Measurements from ENCODE around the gene EHD4. TPM values are rescaled to one million over a fixed set of nuclear protein-coding genes. Genes with fewer than 3 reads are reported as not detected.

The EHD4 gene
- total RNA-seq, 2 donors from 2014 or later: 18.4 to 22.6 TPM

DNA sequence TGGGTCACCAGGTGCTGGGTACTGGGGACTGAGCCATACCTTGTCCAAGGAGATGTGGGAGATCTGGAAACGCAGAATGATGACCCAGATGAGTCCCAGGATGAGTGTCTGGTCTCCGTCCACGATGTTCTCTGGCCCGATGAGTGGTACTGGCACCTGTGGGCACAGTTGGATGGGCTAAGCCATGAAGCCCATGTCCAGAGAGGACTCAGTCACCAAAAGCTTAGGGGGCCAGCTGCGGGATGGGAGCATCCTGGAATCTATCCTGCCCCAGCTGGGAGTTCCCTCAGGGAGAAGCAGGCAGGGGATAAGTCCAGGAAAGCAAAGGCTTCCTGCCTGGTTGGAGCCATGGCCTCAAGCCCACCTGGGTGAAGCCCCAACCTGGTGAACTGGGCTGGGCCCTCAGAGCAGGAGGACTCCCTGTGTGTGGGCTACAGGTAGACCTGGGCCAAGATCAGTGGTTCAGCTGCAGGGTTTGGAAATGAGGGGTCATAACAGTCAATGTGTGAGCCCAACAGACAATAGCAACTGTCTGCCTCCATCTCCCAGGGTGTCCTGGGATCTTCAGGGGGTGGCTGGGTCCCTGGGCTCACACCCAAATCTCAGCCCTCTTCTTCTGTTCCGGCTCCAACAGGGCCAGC lies 82.2 kb downstream of the EHD4 start:
- no peaks in the 10 kb centered on the region for H3K9me3 ChIP-seq
- intact Hi-C loops (cut with DNase I): no loop called here
- no peak overlapping the region for H3K4me3 ChIP-seq
- no peaks in the 10 kb centered on the region for H3K27me3 ChIP-seq (replicated peaks; ENCODE audit: insufficient read depth)
- H3K4me1 ChIP-seq (replicated peaks): peaks cover 3% of the 10 kb centered on the region
- H3K36me3 ChIP-seq: no peaks in the 10 kb centered on the region
- DNase-seq (ENCODE audit: low spot score): no peak
- WGBS: 90% methylated on average over 6 of the region's 6 CpGs
- H3K27ac ChIP-seq: no peak overlapping the region
- no peak for TF ChIP-seq POLR2A (IDR thresholded peaks at IDR 0.05)
- no peak for TF ChIP-seq POLR2AphosphoS5 (IDR thresholded peaks at IDR 0.05)
- TF ChIP-seq, protein P1, sequence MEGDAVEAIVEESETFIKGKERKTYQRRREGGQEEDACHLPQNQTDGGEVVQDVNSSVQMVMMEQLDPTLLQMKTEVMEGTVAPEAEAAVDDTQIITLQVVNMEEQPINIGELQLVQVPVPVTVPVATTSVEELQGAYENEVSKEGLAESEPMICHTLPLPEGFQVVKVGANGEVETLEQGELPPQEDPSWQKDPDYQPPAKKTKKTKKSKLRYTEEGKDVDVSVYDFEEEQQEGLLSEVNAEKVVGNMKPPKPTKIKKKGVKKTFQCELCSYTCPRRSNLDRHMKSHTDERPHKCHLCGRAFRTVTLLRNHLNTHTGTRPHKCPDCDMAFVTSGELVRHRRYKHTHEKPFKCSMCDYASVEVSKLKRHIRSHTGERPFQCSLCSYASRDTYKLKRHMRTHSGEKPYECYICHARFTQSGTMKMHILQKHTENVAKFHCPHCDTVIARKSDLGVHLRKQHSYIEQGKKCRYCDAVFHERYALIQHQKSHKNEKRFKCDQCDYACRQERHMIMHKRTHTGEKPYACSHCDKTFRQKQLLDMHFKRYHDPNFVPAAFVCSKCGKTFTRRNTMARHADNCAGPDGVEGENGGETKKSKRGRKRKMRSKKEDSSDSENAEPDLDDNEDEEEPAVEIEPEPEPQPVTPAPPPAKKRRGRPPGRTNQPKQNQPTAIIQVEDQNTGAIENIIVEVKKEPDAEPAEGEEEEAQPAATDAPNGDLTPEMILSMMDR (IDR thresholded peaks at IDR 0.05): no peak

DNA sequence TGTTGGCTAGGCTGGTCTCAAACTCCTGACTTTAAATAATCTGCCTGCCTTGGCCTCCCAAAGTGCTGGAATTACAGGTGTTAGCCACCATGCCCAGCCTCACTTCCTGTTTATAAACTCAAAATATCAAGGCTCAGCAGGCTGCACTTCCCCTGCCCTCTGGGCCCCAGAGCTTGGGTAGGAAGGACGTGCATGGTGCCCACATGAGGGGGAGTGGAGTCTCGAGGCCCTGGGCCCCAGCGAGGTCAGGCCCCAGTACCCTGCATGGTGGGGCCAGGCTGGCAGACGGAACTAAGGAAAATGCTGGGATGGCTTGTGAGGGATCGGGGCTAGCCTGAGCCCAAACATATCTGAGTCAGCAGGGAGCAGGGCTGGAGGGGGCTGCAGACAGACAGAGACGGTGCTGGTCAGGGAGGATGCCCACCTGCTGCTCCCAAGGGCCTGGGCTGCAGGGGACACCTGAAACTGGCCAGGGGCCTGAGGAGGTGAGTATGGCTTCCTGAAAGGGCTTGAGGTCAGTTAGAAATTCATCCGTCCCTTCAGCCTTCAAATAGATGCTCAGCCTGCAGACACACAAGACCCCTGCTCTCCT lies 83.6 kb downstream of the EHD4 start:
- no peak for DNase-seq (ENCODE audit: low spot score)
- WGBS: 89% methylated on average over 7 of the region's 7 CpGs

DNA sequence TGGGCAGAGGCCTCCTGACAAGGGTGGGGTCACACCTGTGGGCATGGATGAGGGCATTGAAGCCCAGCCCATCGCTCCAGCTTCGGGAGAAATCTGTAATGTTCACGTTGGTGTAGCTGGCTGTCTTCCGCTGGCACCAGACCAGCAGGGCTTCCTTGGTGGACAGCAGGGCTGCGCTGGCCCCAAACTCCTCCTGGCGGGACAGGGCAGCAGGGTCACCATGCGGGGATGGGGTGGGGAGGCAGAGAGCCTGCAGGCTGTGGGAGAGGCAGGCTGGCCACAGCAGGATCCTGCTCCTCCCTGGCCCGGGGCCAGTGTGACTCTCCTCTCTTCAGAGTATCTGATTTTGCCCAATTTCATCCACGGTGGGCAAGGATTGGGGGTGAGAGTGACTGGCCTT lies 84.5 kb downstream of the EHD4 start:
- Histone ChIP-seq H3K4me3 (no peak overlapping the region), H3K27ac (no peak overlapping the region), H3K36me3 (no peaks in the 10 kb centered on the region), H3K4me1 (replicated peaks) (no peaks in the 10 kb centered on the region), H3K27me3 (replicated peaks; ENCODE audit: insufficient read depth) (no peaks in the 10 kb centered on the region), H3K9me3 (no peaks in the 10 kb centered on the region)
- intact Hi-C loops (cut with DNase I): no loop called here
- TF ChIP-seq POLR2A (IDR thresholded peaks at IDR 0.05) (no peak), POLR2AphosphoS5 (IDR thresholded peaks at IDR 0.05) (no peak)
- TF ChIP-seq, protein P1 (IDR thresholded peaks at IDR 0.05): no peak
- no peak for DNase-seq (ENCODE audit: low spot score)
- WGBS: 84% methylated on average over 9 of the region's 9 CpGs

More for the DNA sequence above, 83.6 kb downstream of the EHD4 start:
- H3K9me3 ChIP-seq: no peaks in the 10 kb centered on the region
- intact Hi-C loops (cut with DNase I): no loop called here
- H3K27ac ChIP-seq: no peak overlapping the region
- H3K36me3 ChIP-seq: no peaks in the 10 kb centered on the region
- no peaks in the 10 kb centered on the region for H3K27me3 ChIP-seq (replicated peaks; ENCODE audit: insufficient read depth)
- H3K4me1 ChIP-seq (replicated peaks): peaks cover 3% of the 10 kb centered on the region
- TF ChIP-seq, protein P1 (IDR thresholded peaks at IDR 0.05): no peak
- no peak for TF ChIP-seq POLR2AphosphoS5 (IDR thresholded peaks at IDR 0.05)
- H3K4me3 ChIP-seq: no peak overlapping the region

DNA sequence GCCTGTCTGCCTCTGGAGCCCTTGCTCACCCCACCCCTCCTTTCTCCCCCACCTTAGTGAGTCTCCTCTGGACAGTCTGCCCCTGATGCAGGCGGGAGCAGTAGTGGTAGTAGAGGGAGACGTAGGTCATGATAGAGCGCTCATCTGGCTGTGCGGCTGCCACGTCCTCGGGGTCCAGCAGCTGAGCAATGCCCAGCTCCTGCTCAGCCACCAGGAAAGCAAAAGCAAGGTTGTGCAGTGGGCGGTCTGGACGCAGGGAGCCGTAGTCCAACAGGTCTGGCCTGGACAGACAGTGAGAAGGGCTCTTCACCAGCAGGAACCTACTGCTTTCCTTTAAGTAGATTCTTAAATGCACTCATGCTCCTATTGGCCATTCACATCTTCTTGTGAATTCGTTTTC lies 85.2 kb downstream of the EHD4 start:
- H3K4me1 ChIP-seq (replicated peaks): peaks cover 2% of the 10 kb centered on the region
- H3K27me3 ChIP-seq (replicated peaks; ENCODE audit: insufficient read depth): no peaks in the 10 kb centered on the region
- H3K27ac ChIP-seq: no peak overlapping the region
- H3K4me3 ChIP-seq: no peak overlapping the region
- no peaks in the 10 kb centered on the region for H3K36me3 ChIP-seq
- intact Hi-C loops (cut with DNase I): no loop called here
- 91% methylated on average over 10 of the region's 10 CpGs for WGBS
- H3K9me3 ChIP-seq: no peaks in the 10 kb centered on the region
- no peak for TF ChIP-seq POLR2A (IDR thresholded peaks at IDR 0.05)
- no peak for TF ChIP-seq POLR2AphosphoS5 (IDR thresholded peaks at IDR 0.05)
- TF ChIP-seq, protein P1 (IDR thresholded peaks at IDR 0.05): no peak
- DNase-seq (ENCODE audit: low spot score): no peak

DNA sequence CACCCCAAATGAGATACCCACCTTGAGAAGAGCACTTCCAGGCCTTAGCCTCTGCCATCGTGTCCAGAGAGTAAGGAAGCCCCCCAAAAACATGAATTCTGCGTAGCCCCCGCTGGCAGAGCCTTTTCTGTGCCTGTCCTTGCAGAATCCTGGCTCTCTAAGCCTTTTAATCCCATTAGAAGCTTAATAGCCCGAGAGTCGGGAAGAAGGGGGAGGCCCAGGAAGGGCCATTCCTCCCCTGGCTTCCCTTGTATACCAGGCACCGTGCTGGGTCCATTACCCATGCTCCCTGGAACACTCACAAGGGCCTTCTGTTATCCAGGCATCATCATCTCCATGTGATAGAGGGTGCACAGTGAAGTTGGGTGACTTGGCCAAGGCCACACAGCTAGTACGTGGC lies 85.6 kb downstream of the EHD4 start:
- TF ChIP-seq, protein P1 (IDR thresholded peaks at IDR 0.05): no peak
- TF ChIP-seq POLR2A (IDR thresholded peaks at IDR 0.05) (no peak), POLR2AphosphoS5 (IDR thresholded peaks at IDR 0.05) (no peak)
- WGBS: 95% methylated on average over 7 of the region's 7 CpGs
- no peaks in the 10 kb centered on the region for H3K36me3 ChIP-seq
- no peak for DNase-seq (ENCODE audit: low spot score)
- H3K27me3 ChIP-seq (replicated peaks; ENCODE audit: insufficient read depth): no peaks in the 10 kb centered on the region
- no peak overlapping the region for H3K27ac ChIP-seq
- no peak overlapping the region for H3K4me3 ChIP-seq
- no peaks in the 10 kb centered on the region for H3K9me3 ChIP-seq
- intact Hi-C loops (cut with DNase I): no loop called here
- peaks cover 6% of the 10 kb centered on the region for H3K4me1 ChIP-seq (replicated peaks)
